PC-9 (cell line): ENCODE results near the gene CEP78. TPM values are rescaled to one million over a fixed set of nuclear protein-coding genes. Genes with fewer than 3 reads are reported as not detected.

ENCODE experiments used
- BruUV-seq: library from RNA; stranded (reverse); fragments of 400-500 nt; replicated peaks from 2 replicates; lab custom pipeline; 2021; lab: Mats Ljungman, UMichigan
- CTCF ChIA-PET: fragments of 300-600 bp; sonication (Branson Sonifier 250); formaldehyde crosslinking; loops from one replicate; lab custom pipeline; 2022; ENCODE audit warnings: antibody characterized with exemption; lab: Charles Lee
- POLR2A ChIA-PET: fragments of 300-600 bp; sonication (Branson Sonifier 250); formaldehyde crosslinking; loops from one replicate; lab custom pipeline; 2022; ENCODE audit warnings: antibody characterized with exemption; ENCODE audit not compliant: unreplicated experiment; lab: Charles Lee
- DNase-seq, 2 experiments: peaks; one replicate each; pipeline versions ENCODE4 v3.0.0 to v3.0.0-alpha.2; 2015 to 2022; ENCODE audit warnings: mixed read lengths in 1 of 2
- H2AFZ ChIP-seq: fragments of 200-600 bp; sonication (generic); 2 replicates; pipeline ENCODE4 v1.8.1; 2017; ENCODE audit warnings: antibody characterized with exemption
- H3F3A ChIP-seq: fragments of 200-600 bp; sonication (generic); 2 replicates; pipeline ENCODE4 v1.8.1; 2017; ENCODE audit warnings: antibody characterized with exemption, mild to moderate bottlenecking, low read depth; ENCODE audit not compliant: insufficient read depth
- H3K27ac ChIP-seq: fragments of 200-600 bp; sonication (generic); 2 replicates; pipeline ENCODE4 v1.6.1; 2016; ENCODE audit warnings: mixed run types
- H3K27me3 ChIP-seq: fragments of 200-600 bp; sonication (generic); 2 replicates; pipeline ENCODE4 v1.6.1; 2016; ENCODE audit warnings: low read depth, mixed run types; ENCODE audit not compliant: insufficient read depth
- H3K36me3 ChIP-seq: fragments of 200-600 bp; sonication (generic); 2 replicates; pipeline ENCODE4 v1.6.1; 2016; ENCODE audit warnings: low read depth, mixed run types
- H3K4me1 ChIP-seq: fragments of 200-600 bp; sonication (generic); replicated peaks from 2 replicates; pipeline ENCODE4 v1.6.1; 2016; ENCODE audit warnings: mixed run types; ENCODE audit not compliant: insufficient read depth
- H3K4me2 ChIP-seq: fragments of 200-600 bp; sonication (generic); 2 replicates; pipeline ENCODE4 v1.6.1; 2017; ENCODE audit warnings: mixed run types
- H3K4me3 ChIP-seq: fragments of 200-600 bp; sonication (generic); 2 replicates; pipeline ENCODE4 v1.6.1; 2016; ENCODE audit warnings: mixed run types
- H3K79me2 ChIP-seq: fragments of 200-600 bp; sonication (generic); 2 replicates; pipeline ENCODE4 v1.6.1; 2017; ENCODE audit warnings: low read depth, mixed run types
- H3K9me2 ChIP-seq: fragments of 200-600 bp; sonication (generic); 2 replicates; pipeline ENCODE4 v1.8.1; 2017; ENCODE audit warnings: mild to moderate bottlenecking; ENCODE audit not compliant: insufficient read depth
- H3K9me3 ChIP-seq: fragments of 200-600 bp; sonication (generic); 2 replicates; pipeline ENCODE4 v1.8.1; 2016; ENCODE audit warnings: low read depth; ENCODE audit not compliant: insufficient read depth
- H4K20me1 ChIP-seq: fragments of 200-600 bp; sonication (generic); 2 replicates; pipeline ENCODE4 v1.8.1; 2017; ENCODE audit not compliant: insufficient read depth
- CTCF ChIP-seq: fragments of 200-600 bp; sonication (generic); conservative IDR thresholded peaks from 2 replicates; pipeline ENCODE4 v1.6.1; 2017; ENCODE audit warnings: mixed run types, antibody characterized with exemption, mild to moderate bottlenecking, moderate library complexity
- EZH2 ChIP-seq: fragments of 200-600 bp; sonication (generic); IDR thresholded peaks from 2 replicates; pipeline ENCODE4 v1.8.0; 2017; ENCODE audit warnings: antibody characterized with exemption, low read depth
- intact Hi-C: fragments of 100-400 bp; cut with micrococcal nuclease; formaldehyde crosslinking; loops from one replicate; pipeline ENCODE4 v1.10.0; 2022; ENCODE audit not compliant: unreplicated experiment
- total RNA-seq: library from RNA; stranded (reverse); gene quantifications from 2 replicates; pipeline ENCODE4 v1.2.3, GENCODE V29; 2021

CEP78 gene
- total RNA-seq, 1 experiment from 2014 or later = 37.8 TPM

GRCh38 chr9:78294290-78295176, 58.7 kb downstream of the CEP78 start:
- H3K27ac ChIP-seq = no peak overlapping the region
- CTCF ChIA-PET = no interaction called here
- H3K9me3 ChIP-seq = no peaks in the 10 kb centered on the region

GRCh38 chr9:78295177-78295575, 59.3 kb downstream of the CEP78 start:
- H3K36me3 ChIP-seq = peaks cover 16% of the 10 kb centered on the region
- BruUV-seq = no TSS peak
- no peak overlapping the region; the same call in 1 of the 2 replicates for H3K4me3 ChIP-seq
- H3F3A ChIP-seq = peaks cover 10% of the 10 kb centered on the region; the same call in 1 of the 2 replicates
- peak overlapping the region; percentile 100 for H3K4me2 ChIP-seq
- H3K79me2 ChIP-seq = peaks cover 32% of the 10 kb centered on the region
- H3K9me3 ChIP-seq = no peaks in the 10 kb centered on the region
- peaks cover 21% of the 10 kb centered on the region for H4K20me1 ChIP-seq
- DNase-seq = no peak
- CTCF ChIA-PET = no interaction called here
- peaks cover 21% of the 10 kb centered on the region for H3K4me1 ChIP-seq
- H3K27ac ChIP-seq = no peak overlapping the region; the same call in 1 of the 2 replicates
- intact Hi-C loops = loop anchor here (5.0 kb wide), 3 partner anchors 33 to 1118 kb away; partner anchors contain the start of gene VPS13A
- POLR2A ChIA-PET = no interaction called here
- no peak overlapping the region for H2AFZ ChIP-seq
- TF ChIP-seq CTCF = no peak
- no peak for TF ChIP-seq EZH2
- H3K27me3 ChIP-seq = no peaks in the 10 kb centered on the region
- no peaks in the 10 kb centered on the region for H3K9me2 ChIP-seq

More at GRCh38 chr9:78294290-78295176, 58.7 kb downstream of the CEP78 start:
- Histone ChIP-seq H3K9me2 (no peaks in the 10 kb centered on the region), H2AFZ (no peak overlapping the region), H3F3A (peaks cover 10% of the 10 kb centered on the region; the same call in 1 of the 2 replicates), H3K4me1 (peaks cover 18% of the 10 kb centered on the region), H3K4me2 (no peak overlapping the region), H3K36me3 (peaks cover 10% of the 10 kb centered on the region; the same call in 1 of the 2 replicates), H3K4me3 (no peak overlapping the region), H4K20me1 (peaks cover 15% of the 10 kb centered on the region), H3K27me3 (no peaks in the 10 kb centered on the region), H3K79me2 (peaks cover 25% of the 10 kb centered on the region)
- POLR2A ChIA-PET = no interaction called here
- DNase-seq = no peak
- BruUV-seq = no TSS peak
- intact Hi-C loops = loop anchor here (5.0 kb wide), 3 partner anchors 32 to 1117 kb away; partner anchors contain the start of gene VPS13A
- TF ChIP-seq EZH2 = no peak
- TF ChIP-seq CTCF = no peak

GRCh38 chr9:78295731-78296130, 59.9 kb downstream of the CEP78 start:
- Histone ChIP-seq H3K4me1 (peaks cover 22% of the 10 kb centered on the region), H3F3A (peaks cover 10% of the 10 kb centered on the region; the same call in 1 of the 2 replicates), H3K9me2 (no peaks in the 10 kb centered on the region), H4K20me1 (peaks cover 27% of the 10 kb centered on the region), H3K9me3 (no peaks in the 10 kb centered on the region), H3K79me2 (peaks cover 37% of the 10 kb centered on the region), H3K27ac (peak overlapping the region; percentile 97), H3K4me2 (peak overlapping the region; percentile 100), H3K4me3 (peak overlapping the region; percentile 63), H3K27me3 (no peaks in the 10 kb centered on the region), H3K36me3 (peaks cover 21% of the 10 kb centered on the region), H2AFZ (peak overlapping the region; percentile 95)
- no TSS peak for BruUV-seq
- ChIA-PET CTCF (interaction anchor here (0.6 kb wide), 1 partner anchor 544 kb away, joined by 3 read pairs; no protein-coding TSS in a partner anchor), POLR2A (interaction anchor here (0.6 kb wide), 4 partner anchors 59 to 839 kb away, joined by 3 to 6 read pairs (median 4); no protein-coding TSS in a partner anchor)
- TF ChIP-seq EZH2 = no peak
- DNase-seq = no peak
- intact Hi-C loops = loop anchor here (1.0 to 5.0 kb wide), 5 partner anchors 33 to 1118 kb away; partner anchors contain the start of genes CEP78, GNAQ and VPS13A
